ENCODE results near the gene MYO7B. TPM values are rescaled to one million over a fixed set of nuclear protein-coding genes. Genes with fewer than 3 reads are reported as not detected.

MYO7B gene
- total RNA-seq, 4 donors from 2014 or later, result 0.21 to 0.48 (median 0.28) TPM

DNA sequence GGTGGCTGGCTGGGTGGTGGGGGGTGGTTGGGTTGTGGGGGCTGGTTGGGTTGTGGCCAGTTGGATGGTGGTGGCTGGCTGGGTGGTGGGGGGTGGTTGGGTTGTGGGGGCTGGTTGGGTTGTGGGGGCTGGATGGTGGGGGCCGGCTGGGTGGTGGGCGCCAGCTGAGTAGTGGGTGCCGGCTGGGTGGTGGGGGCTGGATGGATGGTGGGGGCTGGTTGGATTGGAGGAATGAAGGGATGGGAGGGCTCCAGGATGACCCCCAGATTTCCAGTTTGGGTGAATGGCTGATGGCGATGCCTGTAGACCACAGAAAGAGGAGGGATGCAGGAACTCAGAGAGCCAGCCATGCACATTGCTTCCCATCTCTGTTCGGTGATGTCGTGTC, 83.7 kb downstream of the MYO7B start:
- Histone ChIP-seq H3K27ac (no peak overlapping the region), H3K4me3 (no peak overlapping the region), H3K4me1 (no peaks in the 10 kb centered on the region), H3K27me3 (no peaks in the 10 kb centered on the region), H3K36me3 (no peaks in the 10 kb centered on the region), H3K9me3 (no peaks in the 10 kb centered on the region)
- intact Hi-C loops (cut with DNase I; ENCODE audit: low total_unique reads), result no loop called here
- DNase-seq, result no peak
- no peak for TF ChIP-seq POLR2A (IDR thresholded peaks at IDR 0.05)
- TF ChIP-seq, protein P1, sequence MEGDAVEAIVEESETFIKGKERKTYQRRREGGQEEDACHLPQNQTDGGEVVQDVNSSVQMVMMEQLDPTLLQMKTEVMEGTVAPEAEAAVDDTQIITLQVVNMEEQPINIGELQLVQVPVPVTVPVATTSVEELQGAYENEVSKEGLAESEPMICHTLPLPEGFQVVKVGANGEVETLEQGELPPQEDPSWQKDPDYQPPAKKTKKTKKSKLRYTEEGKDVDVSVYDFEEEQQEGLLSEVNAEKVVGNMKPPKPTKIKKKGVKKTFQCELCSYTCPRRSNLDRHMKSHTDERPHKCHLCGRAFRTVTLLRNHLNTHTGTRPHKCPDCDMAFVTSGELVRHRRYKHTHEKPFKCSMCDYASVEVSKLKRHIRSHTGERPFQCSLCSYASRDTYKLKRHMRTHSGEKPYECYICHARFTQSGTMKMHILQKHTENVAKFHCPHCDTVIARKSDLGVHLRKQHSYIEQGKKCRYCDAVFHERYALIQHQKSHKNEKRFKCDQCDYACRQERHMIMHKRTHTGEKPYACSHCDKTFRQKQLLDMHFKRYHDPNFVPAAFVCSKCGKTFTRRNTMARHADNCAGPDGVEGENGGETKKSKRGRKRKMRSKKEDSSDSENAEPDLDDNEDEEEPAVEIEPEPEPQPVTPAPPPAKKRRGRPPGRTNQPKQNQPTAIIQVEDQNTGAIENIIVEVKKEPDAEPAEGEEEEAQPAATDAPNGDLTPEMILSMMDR (IDR thresholded peaks at IDR 0.05), result no peak

DNA sequence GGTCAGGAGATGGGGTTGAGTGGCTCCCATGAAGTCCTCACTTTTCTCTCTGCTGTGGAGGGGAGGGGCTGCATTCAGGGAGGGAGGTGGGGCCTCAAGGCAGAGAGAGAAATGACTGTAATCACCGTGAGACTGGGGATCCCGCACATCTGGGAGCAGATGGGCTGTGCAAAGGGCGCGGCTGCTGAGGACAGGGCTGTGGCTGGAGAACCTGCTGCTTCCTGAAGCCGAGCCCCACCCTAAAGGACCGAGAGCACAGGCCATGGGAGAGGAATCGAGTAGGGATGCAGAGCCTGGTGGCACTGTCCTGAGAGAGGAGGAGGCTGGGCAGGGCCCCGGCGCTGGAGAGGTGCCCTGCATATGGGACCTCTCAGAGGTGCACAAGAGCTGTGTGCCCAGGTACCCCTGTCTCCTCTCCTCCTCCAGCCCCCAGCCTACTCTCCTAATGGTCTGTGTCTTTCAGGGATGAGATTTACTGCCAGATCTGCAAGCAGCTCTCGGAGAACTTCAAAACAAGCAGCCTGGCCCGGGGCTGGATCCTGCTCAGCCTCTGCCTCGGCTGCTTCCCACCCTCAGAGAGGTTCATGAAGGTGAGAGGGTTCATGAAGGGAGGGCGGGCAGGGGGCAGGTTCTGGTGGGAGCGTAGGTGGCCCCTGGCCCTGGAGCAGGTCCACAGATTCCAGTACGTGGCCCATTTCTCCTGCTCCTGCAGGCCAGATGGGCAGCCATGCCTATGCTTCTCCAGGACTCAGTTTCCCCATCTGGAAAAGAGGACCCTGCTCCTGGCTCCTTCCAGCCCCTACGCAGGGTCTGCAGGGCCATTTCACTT, 84.6 kb downstream of the MYO7B start:
- intact Hi-C loops (cut with DNase I; ENCODE audit: low total_unique reads), result no loop called here
- Histone ChIP-seq H3K4me3 (no peak overlapping the region), H3K9me3 (no peaks in the 10 kb centered on the region), H3K4me1 (no peaks in the 10 kb centered on the region), H3K27ac (no peak overlapping the region), H3K36me3 (no peaks in the 10 kb centered on the region), H3K27me3 (no peaks in the 10 kb centered on the region)
- DNase-seq, result peak in 1 of 2 donors; percentile 7
- TF ChIP-seq POLR2A (IDR thresholded peaks at IDR 0.05), result no peak
- TF ChIP-seq, protein P1 (IDR thresholded peaks at IDR 0.05), result no peak

DNA sequence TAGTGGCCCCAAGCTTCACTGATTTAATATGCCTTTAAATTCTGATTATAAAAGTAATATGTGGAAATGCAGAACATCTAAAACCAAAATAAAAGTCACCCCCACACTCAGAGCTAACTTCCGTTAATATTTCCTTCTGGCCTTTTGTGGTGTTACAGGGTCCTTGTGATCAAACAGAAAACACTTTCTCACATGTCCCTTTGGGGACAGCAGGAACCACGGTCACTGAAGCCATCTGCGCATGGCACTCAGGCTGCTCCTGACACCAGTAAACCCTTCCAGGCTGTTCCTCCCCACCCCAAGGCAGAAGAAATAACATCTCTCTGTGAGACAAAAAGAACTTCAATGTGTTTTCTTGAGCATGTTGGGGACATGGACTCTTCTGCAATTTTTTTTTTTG, 85.4 kb downstream of the MYO7B start:
- H3K36me3 ChIP-seq, result no peaks in the 10 kb centered on the region
- intact Hi-C loops (cut with DNase I; ENCODE audit: low total_unique reads), result no loop called here
- H3K9me3 ChIP-seq, result no peaks in the 10 kb centered on the region
- H3K27ac ChIP-seq, result no peak overlapping the region
- no peak for DNase-seq
- TF ChIP-seq POLR2A (IDR thresholded peaks at IDR 0.05), result no peak
- TF ChIP-seq, protein P1 (IDR thresholded peaks at IDR 0.05), result no peak
- no peaks in the 10 kb centered on the region for H3K4me1 ChIP-seq
- no peak overlapping the region for H3K4me3 ChIP-seq
- H3K27me3 ChIP-seq, result no peaks in the 10 kb centered on the region

DNA sequence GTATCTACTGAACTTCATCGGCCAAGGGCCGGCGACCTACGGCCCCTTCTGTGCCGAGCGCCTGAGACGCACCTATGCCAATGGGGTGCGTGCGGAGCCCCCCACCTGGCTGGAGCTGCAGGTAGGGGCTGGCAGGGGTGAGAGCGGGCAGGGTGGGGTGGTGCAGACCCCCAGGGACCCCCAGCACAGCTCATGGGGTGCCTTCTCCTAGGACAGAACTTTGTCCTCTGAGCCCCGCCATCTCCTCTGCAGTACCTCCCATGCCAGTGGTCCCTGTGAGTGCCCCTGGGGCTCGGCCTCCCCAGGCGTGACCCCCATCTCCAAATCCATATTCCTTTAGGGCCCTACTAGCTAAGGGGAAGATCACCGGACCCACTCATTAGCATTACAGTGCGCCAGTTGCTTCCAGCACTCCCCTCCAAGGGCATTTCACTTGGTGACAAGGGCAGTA, 86.5 kb downstream of the MYO7B start:
- DNase-seq, result peak in 1 of 2 donors; percentile 12
- TF ChIP-seq, protein P1 (IDR thresholded peaks at IDR 0.05), result no peak
- no peak for TF ChIP-seq POLR2A (IDR thresholded peaks at IDR 0.05)
- no peaks in the 10 kb centered on the region for H3K9me3 ChIP-seq
- no peaks in the 10 kb centered on the region for H3K4me1 ChIP-seq
- intact Hi-C loops (cut with DNase I; ENCODE audit: low total_unique reads), result no loop called here
- no peak overlapping the region for H3K4me3 ChIP-seq
- H3K36me3 ChIP-seq, result no peaks in the 10 kb centered on the region
- H3K27me3 ChIP-seq, result no peaks in the 10 kb centered on the region
- no peak overlapping the region for H3K27ac ChIP-seq

DNA sequence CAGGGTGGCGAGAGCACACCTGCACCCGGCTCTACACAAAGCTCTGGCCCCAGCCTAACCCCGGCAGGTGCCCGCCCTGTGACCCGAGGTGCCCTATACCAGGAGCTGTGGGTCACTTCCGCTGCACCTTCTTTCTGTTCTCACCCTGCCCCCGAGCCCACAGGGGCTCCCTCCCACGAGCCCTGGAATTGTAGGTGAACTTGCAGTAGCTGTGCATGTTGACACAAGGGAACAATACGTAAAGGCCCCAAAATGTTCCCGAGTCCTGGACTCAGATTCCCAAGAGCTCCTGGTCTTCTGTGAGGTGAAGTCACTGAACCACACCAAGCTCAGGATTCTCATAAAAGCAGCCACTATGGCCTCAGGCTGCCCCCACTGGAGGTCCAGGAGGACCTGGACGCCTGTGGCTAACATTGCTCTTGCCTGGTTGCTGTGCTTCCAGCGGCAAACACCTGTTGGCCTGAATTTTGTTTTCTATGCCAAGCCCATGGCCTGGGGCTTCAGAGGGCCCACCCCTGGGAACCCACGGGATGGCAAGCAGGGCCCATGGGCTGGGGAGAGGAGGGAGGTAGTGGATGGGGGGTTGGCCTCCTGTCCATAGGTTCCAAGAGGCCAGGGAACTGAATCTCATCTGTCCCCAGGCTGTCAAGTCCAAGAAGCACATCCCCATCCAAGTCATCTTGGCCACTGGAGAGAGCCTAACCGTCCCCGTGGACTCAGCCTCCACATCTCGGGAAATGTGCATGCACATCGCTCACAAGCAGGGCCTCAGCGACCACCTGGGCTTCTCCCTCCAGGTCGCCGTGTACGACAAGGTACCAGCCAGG, 87.3 kb downstream of the MYO7B start:
- no peak overlapping the region for H3K27ac ChIP-seq

More for the DNA sequence above, 87.3 kb downstream of the MYO7B start:
- TF ChIP-seq, protein P1 (IDR thresholded peaks at IDR 0.05), result no peak
- TF ChIP-seq POLR2A (IDR thresholded peaks at IDR 0.05), result no peak
- no peak overlapping the region for H3K4me3 ChIP-seq
- no peaks in the 10 kb centered on the region for H3K4me1 ChIP-seq
- H3K36me3 ChIP-seq, result no peaks in the 10 kb centered on the region
- H3K27me3 ChIP-seq, result no peaks in the 10 kb centered on the region
- intact Hi-C loops (cut with DNase I; ENCODE audit: low total_unique reads), result no loop called here
- H3K9me3 ChIP-seq, result no peaks in the 10 kb centered on the region
- peak in 1 of 2 donors; percentile 12 for DNase-seq

All from uterus (tissue), 4 donors.